HG02610 (cell line): ENCODE results near the gene XPO4.
"Not testable (repeated sequence)": the region's sequence is repeated elsewhere in the genome, so short reads cannot be mapped to it uniquely, and the experiment has no call there.

Source experiments
- ATAC-seq: cut with Tn5 transposase; IDR thresholded peaks from one replicate; pipeline ENCODE4 v1.9.1; 2021; ENCODE audit warnings: mild to moderate bottlenecking, moderate library complexity; ENCODE audit not compliant: unreplicated experiment

XPO4 gene

GRCh38 chr13:20891768-20892167 lies 10.8 kb downstream of the XPO4 start:
- ATAC-seq, result no peak

- ATAC-seq, result no peak
Observed at GRCh38 chr13:20891034-20891433, 11.5 kb downstream of the XPO4 start.

GRCh38 chr13:20890540-20890939 lies 12.0 kb downstream of the XPO4 start:
- not testable (repeated sequence) for ATAC-seq

- no peak for ATAC-seq
Observed at GRCh38 chr13:20882206-20882605, 20.3 kb downstream of the XPO4 start.

GRCh38 chr13:20877902-20878301 lies 24.6 kb downstream of the XPO4 start:
- no peak for ATAC-seq

GRCh38 chr13:20876802-20877201 lies 25.7 kb downstream of the XPO4 start:
- not testable (repeated sequence) for ATAC-seq

- ATAC-seq, result not testable (repeated sequence)
Observed at GRCh38 chr13:20874439-20874838, 28.1 kb downstream of the XPO4 start.

GRCh38 chr13:20873348-20873747 lies 29.2 kb downstream of the XPO4 start:
- no peak for ATAC-seq

GRCh38 chr13:20870829-20871228 lies 31.7 kb downstream of the XPO4 start:
- no peak for ATAC-seq

GRCh38 chr13:20869540-20869939 lies 33.0 kb downstream of the XPO4 start:
- ATAC-seq, result no peak

GRCh38 chr13:20867408-20867807 lies 35.1 kb downstream of the XPO4 start:
- ATAC-seq, result no peak

- ATAC-seq, result not testable (repeated sequence)
Observed at GRCh38 chr13:20861666-20862065, 40.9 kb downstream of the XPO4 start.

GRCh38 chr13:20860844-20861243 lies 41.7 kb downstream of the XPO4 start:
- no peak for ATAC-seq

GRCh38 chr13:20856650-20857049 lies 45.9 kb downstream of the XPO4 start:
- ATAC-seq, result no peak

- no peak for ATAC-seq
Observed at GRCh38 chr13:20851844-20852402, 50.6 kb downstream of the XPO4 start.

GRCh38 chr13:20848944-20849343 lies 53.6 kb downstream of the XPO4 start:
- no peak for ATAC-seq

- no peak for ATAC-seq
Observed at GRCh38 chr13:20848203-20848602, 54.3 kb downstream of the XPO4 start.

GRCh38 chr13:20847296-20847695 lies 55.2 kb downstream of the XPO4 start:
- ATAC-seq, result no peak

- no peak for ATAC-seq
Observed at GRCh38 chr13:20843166-20843565, 59.4 kb downstream of the XPO4 start.

GRCh38 chr13:20840568-20840967 lies 62.0 kb downstream of the XPO4 start:
- no peak for ATAC-seq

- ATAC-seq, result no peak
Observed at GRCh38 chr13:20833900-20834679, 68.5 kb downstream of the XPO4 start.

- no peak for ATAC-seq
Observed at GRCh38 chr13:20832861-20833260, 69.7 kb downstream of the XPO4 start.

- no peak for ATAC-seq
Observed at GRCh38 chr13:20831933-20832332, 70.6 kb downstream of the XPO4 start.
